Measurements from ENCODE around the gene DOCK9. TPM values are rescaled to one million over a fixed set of nuclear protein-coding genes. Genes with fewer than 3 reads are reported as not detected.

DOCK9 gene
- total RNA-seq, 6 experiments from 2014 or later, result 21.8 to 30.5 (median 25.5) TPM

- Mint-ChIP-seq H3K9me3 (peaks cover 10% of the 10 kb centered on the region; the same call in 1 of the 2 replicates), H3K4me3 (no peak overlapping the region), H3K36me3 (ENCODE audit: low read depth) (peaks cover 30% of the 10 kb centered on the region), H3K27me3 (ENCODE audit: insufficient read depth) (no peaks in the 10 kb centered on the region), H3K27ac (no peak overlapping the region), H3K4me1 (ENCODE audit: low read depth) (no peaks in the 10 kb centered on the region)
- TF ChIP-seq, protein P1, sequence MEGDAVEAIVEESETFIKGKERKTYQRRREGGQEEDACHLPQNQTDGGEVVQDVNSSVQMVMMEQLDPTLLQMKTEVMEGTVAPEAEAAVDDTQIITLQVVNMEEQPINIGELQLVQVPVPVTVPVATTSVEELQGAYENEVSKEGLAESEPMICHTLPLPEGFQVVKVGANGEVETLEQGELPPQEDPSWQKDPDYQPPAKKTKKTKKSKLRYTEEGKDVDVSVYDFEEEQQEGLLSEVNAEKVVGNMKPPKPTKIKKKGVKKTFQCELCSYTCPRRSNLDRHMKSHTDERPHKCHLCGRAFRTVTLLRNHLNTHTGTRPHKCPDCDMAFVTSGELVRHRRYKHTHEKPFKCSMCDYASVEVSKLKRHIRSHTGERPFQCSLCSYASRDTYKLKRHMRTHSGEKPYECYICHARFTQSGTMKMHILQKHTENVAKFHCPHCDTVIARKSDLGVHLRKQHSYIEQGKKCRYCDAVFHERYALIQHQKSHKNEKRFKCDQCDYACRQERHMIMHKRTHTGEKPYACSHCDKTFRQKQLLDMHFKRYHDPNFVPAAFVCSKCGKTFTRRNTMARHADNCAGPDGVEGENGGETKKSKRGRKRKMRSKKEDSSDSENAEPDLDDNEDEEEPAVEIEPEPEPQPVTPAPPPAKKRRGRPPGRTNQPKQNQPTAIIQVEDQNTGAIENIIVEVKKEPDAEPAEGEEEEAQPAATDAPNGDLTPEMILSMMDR (IDR thresholded peaks at IDR 0.05), result no peak
- DNase-seq, result no peak
Observed at GRCh38 chr13:98873377-98874028, 104.4 kb downstream of the DOCK9 start.

DNA sequence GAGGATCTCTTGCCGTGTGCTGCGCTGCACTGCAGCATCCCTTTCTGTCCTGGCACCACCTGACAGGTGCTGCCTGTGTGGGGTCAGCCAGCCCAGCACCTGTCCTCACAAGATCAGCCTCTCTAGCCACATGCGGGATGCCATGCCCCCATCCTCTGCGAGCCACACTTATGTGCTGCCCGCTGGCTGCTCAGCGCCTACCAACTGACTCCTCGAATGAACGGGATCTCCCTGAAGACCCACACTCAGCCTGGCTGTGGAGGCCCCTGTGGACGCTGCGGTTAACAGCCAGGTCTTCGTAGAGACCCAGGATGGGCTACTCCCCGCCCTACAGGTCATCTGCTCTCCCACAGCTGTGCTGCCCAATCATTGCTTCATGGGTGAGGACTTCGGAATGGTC lies 106.1 kb downstream of the DOCK9 start:
- Mint-ChIP-seq H3K27ac (no peak overlapping the region), H3K27me3 (ENCODE audit: insufficient read depth) (peaks cover 2% of the 10 kb centered on the region; the same call in 1 of the 2 replicates), H3K4me3 (no peak overlapping the region), H3K36me3 (ENCODE audit: low read depth) (peaks cover 30% of the 10 kb centered on the region), H3K9me3 (peaks cover 10% of the 10 kb centered on the region; the same call in 1 of the 2 replicates), H3K4me1 (ENCODE audit: low read depth) (no peaks in the 10 kb centered on the region)
- DNase-seq, result no peak
- TF ChIP-seq, protein P1 (IDR thresholded peaks at IDR 0.05), result no peak

DNA sequence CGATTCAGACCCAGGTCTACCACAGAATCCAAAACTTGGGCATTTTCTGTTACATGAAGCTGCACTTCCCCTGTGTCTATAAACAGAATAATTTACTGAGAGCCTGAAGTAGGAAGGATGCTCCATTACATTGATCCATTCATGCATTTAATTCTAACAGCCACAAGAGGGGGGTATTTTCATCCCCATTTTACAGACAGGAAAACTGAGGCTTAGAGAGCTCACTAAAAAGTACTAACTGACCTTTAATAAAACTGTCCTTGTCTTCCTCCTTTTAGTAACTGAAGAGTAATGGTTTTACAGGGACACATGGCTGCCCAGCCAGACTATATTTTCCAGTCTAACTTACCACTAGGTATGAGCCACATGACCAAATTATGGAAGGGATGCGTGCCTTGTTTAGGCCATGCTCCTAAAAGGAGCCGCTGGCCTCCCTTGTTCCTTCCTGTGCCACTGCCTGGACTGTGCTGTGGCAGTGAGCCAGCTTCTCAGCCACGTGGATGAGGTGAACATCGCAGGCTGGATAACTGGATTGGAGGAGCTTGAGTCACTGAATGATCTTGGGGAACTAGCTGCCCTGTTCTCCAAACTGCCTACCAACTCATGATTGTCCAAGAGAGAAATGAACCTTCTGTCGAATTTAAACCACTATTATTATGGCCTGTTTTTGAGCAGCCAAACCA lies 108.3 kb downstream of the DOCK9 start:
- no peak for DNase-seq
- TF ChIP-seq, protein P1 (IDR thresholded peaks at IDR 0.05), result peak; percentile 71
- Mint-ChIP-seq H3K4me3 (no peak overlapping the region), H3K27me3 (ENCODE audit: insufficient read depth) (peaks cover 2% of the 10 kb centered on the region; the same call in 1 of the 2 replicates), H3K9me3 (peaks cover 10% of the 10 kb centered on the region; the same call in 1 of the 2 replicates), H3K4me1 (ENCODE audit: low read depth) (no peaks in the 10 kb centered on the region), H3K36me3 (ENCODE audit: low read depth) (peaks cover 23% of the 10 kb centered on the region), H3K27ac (no peak overlapping the region)

- Mint-ChIP-seq H3K27ac (no peak overlapping the region), H3K36me3 (ENCODE audit: low read depth) (peaks cover 17% of the 10 kb centered on the region), H3K4me3 (no peak overlapping the region), H3K9me3 (peaks cover 9% of the 10 kb centered on the region; the same call in 1 of the 2 replicates), H3K27me3 (ENCODE audit: insufficient read depth) (peaks cover 2% of the 10 kb centered on the region; the same call in 1 of the 2 replicates), H3K4me1 (ENCODE audit: low read depth) (no peaks in the 10 kb centered on the region)
- no peak for DNase-seq
- TF ChIP-seq, protein P1 (IDR thresholded peaks at IDR 0.05), result no peak
Observed at GRCh38 chr13:98868932-98869331, 108.9 kb downstream of the DOCK9 start.

- no peak for DNase-seq
- Mint-ChIP-seq H3K27ac (no peak overlapping the region), H3K4me1 (ENCODE audit: low read depth) (no peaks in the 10 kb centered on the region), H3K9me3 (no peaks in the 10 kb centered on the region), H3K27me3 (ENCODE audit: insufficient read depth) (peaks cover 2% of the 10 kb centered on the region; the same call in 1 of the 2 replicates), H3K4me3 (no peak overlapping the region), H3K36me3 (ENCODE audit: low read depth) (peaks cover 9% of the 10 kb centered on the region)
- TF ChIP-seq, protein P1 (IDR thresholded peaks at IDR 0.05), result peak; percentile 56
Observed at GRCh38 chr13:98866882-98867281, 111.0 kb downstream of the DOCK9 start.

All from HFFc6 (cell line).